Omental fat pad (tissue), 4 donors: ENCODE measurements around the gene TRIOBP. TPM values are rescaled to one million over a fixed set of nuclear protein-coding genes. Genes with fewer than 3 reads are reported as not detected.

Experiments
- ATAC-seq: fragments of 150-250 bp; one replicate; pipeline ENCODE4 v1.9.1; 2016; ENCODE audit warnings: mild to moderate bottlenecking, moderate library complexity; ENCODE audit not compliant: low FRiP score
- DNase-seq: peaks from one replicate; pipeline ENCODE4 v3.0.0-alpha.2; 2019; ENCODE audit warnings: low spot score
- total RNA-seq, 4 donors: library from RNA; depleted of rRNA; stranded (reverse); fragments of >200 nt; gene quantifications; one replicate each; pipeline ENCODE4 v1.1.0, GENCODE V29; 2016
- TF ChIP-seq, protein P1 (sequence below), 3 donors: fragments of 450-650 bp; IDR thresholded peaks; one replicate each; pipeline ENCODE4 v1.5.1; 2016 to 2017; ENCODE audit warnings: antibody characterized with exemption in 3 of 3, mild to moderate bottlenecking in 3 of 3, moderate library complexity in 2 of 3

The TRIOBP gene
- total RNA-seq, 4 donors from 2014 or later: 79.2 to 179 (median 82.8) TPM

- DNase-seq (peak; percentile 29), ATAC-seq (peak; percentile 31)
- TF ChIP-seq, protein P1, sequence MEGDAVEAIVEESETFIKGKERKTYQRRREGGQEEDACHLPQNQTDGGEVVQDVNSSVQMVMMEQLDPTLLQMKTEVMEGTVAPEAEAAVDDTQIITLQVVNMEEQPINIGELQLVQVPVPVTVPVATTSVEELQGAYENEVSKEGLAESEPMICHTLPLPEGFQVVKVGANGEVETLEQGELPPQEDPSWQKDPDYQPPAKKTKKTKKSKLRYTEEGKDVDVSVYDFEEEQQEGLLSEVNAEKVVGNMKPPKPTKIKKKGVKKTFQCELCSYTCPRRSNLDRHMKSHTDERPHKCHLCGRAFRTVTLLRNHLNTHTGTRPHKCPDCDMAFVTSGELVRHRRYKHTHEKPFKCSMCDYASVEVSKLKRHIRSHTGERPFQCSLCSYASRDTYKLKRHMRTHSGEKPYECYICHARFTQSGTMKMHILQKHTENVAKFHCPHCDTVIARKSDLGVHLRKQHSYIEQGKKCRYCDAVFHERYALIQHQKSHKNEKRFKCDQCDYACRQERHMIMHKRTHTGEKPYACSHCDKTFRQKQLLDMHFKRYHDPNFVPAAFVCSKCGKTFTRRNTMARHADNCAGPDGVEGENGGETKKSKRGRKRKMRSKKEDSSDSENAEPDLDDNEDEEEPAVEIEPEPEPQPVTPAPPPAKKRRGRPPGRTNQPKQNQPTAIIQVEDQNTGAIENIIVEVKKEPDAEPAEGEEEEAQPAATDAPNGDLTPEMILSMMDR (IDR thresholded peaks at IDR 0.05): no peak
These were observed 121.7 kb downstream of the TRIOBP start for GRCh38 chr22:37818409-37819104.

GRCh38 chr22:37819105-37819433, 122.2 kb downstream of the TRIOBP start:
- TF ChIP-seq, protein P1 (IDR thresholded peaks at IDR 0.05): no peak
- DNase-seq: no peak
- ATAC-seq: no peak

DNA sequence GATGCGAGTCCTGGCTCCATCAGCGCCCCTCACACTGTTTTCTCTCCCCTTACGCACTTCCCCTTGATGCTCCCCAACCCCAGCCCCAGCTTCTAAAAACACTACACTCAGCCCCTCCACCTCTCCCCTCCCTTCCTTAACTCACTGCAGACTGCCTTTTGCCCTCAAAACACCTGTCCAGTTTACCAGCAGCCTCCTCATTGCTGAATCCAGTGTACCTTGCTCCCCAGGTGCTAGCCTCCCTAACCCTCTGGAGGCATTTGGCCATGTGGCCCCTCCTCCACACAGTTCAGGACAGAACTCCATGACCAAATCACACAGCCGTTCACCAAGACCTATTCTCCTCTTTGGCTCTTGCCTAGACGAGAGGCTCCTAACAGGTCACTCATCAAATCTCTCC, 123.5 kb downstream of the TRIOBP start:
- TF ChIP-seq, protein P1 (IDR thresholded peaks at IDR 0.05): no peak
- DNase-seq: no peak
- no peak for ATAC-seq

GRCh38 chr22:37822079-37822833, 125.4 kb downstream of the TRIOBP start:
- DNase-seq: no peak
- TF ChIP-seq, protein P1 (IDR thresholded peaks at IDR 0.05): no peak
- ATAC-seq: no peak

GRCh38 chr22:37823134-37823985, 126.5 kb downstream of the TRIOBP start, which contains the start of gene GALR3:
TSS of gene GALR3 (plus strand) at chr22:37823382. CDS start at chr22:37823407, 25 bp downstream.
- ATAC-seq: no peak
- TF ChIP-seq, protein P1 (IDR thresholded peaks at IDR 0.05): no peak
- DNase-seq: no peak

GRCh38 chr22:37824674-37825641, 128.1 kb downstream of the TRIOBP start:
- TF ChIP-seq, protein P1 (IDR thresholded peaks at IDR 0.05): no peak
- DNase-seq (no peak), ATAC-seq (no peak)
